HG03457 (cell line): ENCODE results near the gene R3HCC1L.
"Not testable (repeated sequence)": the region's sequence is repeated elsewhere in the genome, so short reads cannot be mapped to it uniquely, and the experiment has no call there.

Experiments
- ATAC-seq: cut with Tn5 transposase; IDR thresholded peaks from one replicate; pipeline ENCODE4 v1.9.1; 2021; ENCODE audit warnings: moderate number of reproducible peaks; ENCODE audit not compliant: unreplicated experiment

The R3HCC1L gene

DNA sequence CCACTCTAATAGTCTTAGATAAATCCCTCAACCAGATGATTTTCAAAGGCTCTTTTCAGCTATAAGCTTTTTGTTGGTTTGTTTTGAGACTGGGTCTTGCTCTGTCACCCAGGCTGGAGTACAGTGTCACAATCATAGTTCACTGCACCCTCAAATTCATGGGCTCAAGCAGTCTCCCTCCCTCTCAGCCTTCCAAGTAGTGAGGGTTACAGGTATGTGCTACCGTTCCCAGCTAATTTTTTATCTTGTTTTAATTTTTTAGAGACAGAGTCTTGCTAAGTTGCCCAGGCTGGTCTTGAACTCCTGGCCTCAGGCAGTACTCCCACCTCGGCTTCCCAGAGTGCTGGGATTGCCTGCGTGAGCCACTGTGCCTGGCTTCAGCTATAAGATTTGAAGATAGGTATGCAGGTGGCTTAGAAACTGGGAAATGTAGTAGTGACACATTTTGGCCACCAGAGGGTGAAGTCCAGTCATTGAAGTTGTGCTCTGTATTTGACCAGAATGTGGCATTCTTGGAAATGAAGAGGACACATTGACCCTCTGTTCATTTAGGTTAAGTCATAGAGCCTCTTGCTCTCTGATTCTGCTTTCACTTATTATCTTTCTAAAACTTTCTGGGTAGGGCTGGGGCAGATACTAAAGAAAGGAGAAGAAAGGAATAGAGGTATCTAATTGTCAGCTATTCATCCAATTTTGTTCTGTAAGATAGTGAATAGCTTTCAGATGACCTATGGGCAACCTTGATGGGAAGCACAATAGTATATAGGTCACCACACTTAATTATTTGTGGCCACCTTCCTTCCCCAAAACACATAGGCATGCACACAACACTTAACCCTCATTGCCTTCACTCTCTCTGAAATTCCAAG lies 36.0 kb downstream of the R3HCC1L start:
- no peak for ATAC-seq

DNA sequence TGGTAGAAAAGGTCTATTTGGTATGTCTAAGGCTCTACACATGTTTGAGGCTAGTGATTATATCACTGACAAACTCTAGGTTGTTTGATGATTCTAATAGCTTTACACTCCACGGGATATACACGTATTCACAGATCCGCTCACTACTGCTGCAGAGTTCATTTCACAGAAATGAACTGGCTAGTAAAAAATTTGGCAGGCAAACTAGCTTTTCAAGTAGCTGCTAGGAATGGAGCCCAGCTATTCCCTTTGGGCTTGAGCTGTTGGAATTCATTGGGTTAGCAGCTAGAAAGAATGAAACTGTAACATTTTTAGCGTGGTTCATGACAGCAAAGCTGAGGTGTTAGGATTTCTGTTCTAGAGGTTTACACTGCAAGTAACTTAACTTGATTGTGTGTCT lies 37.6 kb downstream of the R3HCC1L start:
- no peak for ATAC-seq

DNA sequence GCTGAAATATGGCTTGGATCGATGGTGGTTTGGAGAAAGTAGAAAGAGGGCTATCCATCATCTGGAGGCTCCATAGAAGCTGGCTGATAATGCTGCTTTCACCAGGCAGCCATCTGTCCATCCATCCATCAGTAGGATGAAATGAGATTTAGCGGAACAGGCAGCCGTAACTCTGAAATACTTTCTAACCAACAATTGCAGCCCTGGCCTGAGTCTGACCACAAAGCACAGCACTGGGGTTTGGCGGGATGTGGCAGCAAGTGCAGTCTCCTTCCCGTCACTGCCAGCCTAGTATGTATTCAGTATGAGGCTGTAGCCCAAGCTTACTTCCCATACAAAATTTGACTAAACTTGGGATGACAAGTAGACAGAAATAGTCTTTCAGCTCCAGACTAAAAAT lies 38.0 kb downstream of the R3HCC1L start:
- ATAC-seq = no peak

DNA sequence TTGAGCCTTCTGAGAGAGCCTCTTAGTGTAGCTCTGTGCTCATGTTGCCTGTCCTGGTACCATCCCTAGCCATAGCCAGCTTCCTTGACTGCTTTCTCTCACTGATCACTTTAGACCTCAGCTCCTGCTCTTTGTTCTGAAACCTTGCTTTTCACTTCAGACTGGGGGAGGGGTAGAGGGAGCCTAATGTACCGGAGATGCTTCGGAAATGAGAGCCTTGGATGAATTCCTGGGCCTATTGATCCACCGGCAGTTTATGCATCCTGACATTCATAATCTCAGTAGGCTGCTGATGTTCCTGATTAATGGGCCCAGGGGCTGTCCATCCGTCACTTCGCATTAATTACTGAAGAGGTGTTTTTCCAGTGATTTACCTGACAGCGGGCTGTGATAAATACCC lies 38.8 kb downstream of the R3HCC1L start:
- no peak for ATAC-seq

DNA sequence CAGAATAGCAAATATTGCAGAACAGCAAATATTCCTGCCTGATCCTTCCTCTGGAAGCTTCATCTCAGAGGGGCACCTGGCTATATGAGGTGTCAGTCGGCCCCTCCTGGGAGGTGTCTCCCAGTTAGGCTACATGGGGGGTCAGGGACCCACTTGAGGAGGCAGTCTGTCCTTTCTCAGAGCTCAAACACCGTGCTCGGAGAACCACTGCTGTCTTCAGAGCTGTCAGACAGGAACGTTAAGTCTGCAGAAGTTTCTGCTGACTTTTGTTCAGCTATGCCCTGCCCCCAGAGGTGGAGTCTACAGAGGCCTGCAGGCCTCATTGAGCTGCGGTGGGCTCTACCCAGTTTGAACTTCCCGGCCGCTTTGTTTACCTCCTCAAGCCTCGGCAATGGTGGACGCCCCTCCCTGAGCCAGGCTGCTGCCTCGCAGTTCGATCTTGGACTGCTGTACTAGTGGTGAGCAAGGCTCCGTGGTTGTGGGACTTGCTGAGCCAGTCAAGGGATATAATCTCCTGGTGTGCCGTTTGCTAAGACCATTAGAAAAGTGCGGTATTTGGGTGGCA lies 48.0 kb downstream of the R3HCC1L start:
- not testable (repeated sequence) for ATAC-seq

DNA sequence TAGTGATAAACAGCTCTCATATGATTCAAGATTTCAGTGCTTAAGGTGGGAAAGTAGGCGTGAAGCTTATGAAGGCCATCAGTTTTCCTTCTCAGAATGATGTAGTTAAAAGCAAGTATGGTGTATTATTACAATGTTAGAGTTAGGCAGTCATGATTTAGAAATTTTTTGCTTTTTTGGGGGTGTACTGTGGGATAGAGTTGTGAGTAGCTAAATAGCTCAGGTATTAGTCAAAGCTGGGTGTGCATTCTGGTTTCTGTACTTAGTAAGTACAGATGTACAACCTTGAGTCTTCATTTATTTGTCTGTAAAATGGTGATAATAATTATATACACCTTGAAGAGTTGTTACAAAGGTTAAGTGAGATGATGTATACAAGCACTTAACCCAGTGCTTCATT lies 52.2 kb downstream of the R3HCC1L start:
- no peak for ATAC-seq

DNA sequence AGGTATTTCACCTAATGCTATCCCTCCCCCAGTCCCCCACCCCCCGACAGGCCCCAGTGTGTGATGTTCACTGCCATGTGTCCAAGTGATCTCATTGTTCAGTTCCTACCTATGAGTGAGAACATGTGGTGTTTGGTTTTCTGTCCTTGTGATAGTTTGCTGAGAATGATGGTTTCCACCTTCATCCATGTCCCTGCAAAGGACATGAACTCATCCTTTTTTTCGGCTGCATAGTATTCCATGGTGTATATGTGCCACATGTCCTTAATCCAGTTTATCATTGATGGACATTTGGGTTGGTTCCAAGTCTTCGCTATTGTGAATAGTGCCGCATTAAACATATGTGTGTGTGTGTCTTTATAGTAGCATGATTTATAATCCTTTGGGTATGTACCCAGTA lies 56.3 kb downstream of the R3HCC1L start:
- ATAC-seq = not testable (repeated sequence)

DNA sequence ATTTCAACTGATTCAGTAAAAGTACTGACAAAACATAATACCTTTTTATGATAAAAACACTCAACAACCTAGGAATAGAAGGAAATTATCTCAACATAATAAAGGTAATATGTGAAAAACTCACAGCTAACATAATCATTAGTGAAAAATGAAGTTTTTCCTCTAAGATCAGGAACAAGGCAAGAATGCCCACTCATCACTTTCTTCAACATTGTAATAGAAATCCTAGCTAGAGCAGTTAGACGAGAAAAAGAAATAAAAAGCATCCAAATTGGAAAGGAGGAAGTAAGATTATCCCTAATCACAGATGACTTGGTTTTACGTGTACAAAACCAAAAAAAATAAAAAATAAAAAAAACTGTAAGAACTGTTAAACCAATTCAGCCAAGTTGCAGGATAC lies 58.6 kb downstream of the R3HCC1L start:
- ATAC-seq = no peak

DNA sequence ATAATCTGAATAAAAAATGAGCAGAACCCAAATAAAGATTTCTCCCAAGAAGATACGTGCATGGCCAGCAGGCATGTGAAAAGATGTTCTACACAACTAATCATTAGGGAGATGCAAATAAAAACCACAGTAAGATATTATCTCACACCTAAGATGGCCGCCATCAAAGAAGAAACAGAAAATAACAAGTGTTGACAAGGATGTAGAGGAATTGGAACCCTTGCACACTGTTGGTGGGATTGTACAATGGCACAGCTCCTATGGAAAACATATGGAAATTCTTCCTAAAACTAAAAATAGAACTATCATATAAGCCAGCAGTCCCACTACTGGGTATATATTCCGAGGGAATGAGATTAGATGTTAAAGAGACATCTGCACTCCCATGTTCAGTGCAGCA lies 60.2 kb downstream of the R3HCC1L start:
- ATAC-seq = no peak

DNA sequence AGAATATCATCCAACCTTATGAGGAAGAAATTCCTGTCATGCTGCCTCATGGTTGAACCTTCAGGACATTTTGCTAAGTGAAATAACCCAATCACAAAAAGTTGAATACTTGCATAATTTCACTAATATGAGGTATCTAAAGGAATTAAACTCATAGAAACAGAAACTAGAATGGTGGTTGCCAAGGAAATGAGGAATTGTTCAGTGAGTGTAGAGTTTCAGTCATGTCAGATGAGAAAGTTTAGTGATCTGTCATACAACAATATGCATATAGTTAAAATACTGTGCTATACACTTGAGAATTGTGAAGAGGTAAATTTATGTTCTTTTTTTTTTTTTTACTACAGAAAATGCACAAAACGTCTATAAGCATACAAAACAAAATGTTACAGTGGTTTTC lies 60.7 kb downstream of the R3HCC1L start:
- no peak for ATAC-seq

DNA sequence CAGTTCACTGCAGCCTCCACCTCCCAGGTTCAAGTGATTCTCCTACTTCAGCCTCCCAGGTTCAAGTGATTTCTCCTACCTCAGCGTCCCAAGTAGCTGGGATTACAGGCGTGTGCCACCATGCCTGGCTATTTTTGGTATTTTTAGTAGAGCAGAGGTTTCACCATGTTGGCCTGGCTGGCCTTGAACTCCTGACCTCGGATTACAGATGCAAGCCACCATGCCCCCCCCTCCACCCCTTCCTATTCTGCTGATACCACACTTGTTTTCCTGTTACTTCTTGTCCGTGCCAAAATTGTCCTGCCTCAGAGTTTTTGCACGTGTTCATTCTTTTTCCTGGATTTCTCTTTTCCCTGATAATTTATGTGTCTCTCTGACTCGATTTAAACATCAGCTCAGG lies 62.5 kb downstream of the R3HCC1L start:
- ATAC-seq = no peak

DNA sequence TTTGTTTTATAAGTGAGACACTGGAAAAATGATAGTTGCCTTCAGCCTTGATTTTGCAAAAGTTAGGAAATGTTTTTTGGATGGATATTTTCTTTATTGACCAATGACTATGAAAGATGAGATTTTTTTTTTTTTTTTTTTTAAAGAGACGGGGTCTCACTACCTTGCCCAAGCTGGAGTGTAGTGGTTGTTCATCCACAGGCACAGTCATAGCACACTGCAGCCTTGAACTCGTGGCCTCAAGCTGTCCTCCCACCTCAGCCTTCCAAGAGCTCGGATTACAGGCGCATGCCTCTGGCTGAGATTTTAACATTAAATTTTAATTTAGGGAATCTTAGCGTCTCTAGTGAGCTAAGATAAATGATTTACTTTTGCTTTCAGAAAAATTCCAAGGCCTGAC lies 67.3 kb downstream of the R3HCC1L start:
- no peak for ATAC-seq

DNA sequence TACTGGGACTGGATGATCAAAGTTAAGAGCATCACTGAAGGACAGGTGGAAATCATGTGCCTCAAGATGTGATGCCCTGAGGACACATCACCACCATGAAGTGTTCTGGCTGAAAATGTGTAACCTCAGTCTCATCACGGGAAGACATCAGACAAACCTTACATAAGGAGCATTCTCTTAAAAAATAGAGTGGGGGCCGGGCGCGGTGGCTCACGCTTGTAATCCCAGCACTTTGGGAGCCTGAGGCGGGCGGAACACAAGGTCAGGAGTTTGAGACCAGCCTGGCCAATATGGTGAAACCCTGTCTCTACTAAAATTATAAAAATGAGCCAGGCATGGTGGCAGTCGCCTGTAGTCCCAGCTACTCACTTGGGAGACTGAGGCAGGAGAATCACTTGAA lies 67.9 kb downstream of the R3HCC1L start:
- no peak for ATAC-seq

DNA sequence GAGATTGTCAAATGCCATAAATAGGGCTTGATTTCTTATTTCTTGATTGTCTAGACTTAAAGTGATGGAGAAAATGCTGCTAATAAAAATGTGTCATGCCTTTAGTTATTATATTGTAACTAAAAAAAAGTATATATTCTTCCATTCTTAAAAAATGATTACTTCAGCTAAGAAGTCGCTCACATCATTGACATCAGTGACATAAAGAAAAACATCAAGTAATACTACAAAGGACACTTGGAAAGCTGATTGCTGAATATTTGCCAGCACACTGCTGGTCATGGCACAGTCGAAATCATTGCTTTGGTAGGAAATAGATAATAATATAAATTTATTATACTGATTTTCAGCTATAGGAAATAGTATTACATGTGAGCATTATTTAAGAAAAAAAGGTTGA lies 70.9 kb downstream of the R3HCC1L start:
- no peak for ATAC-seq

DNA sequence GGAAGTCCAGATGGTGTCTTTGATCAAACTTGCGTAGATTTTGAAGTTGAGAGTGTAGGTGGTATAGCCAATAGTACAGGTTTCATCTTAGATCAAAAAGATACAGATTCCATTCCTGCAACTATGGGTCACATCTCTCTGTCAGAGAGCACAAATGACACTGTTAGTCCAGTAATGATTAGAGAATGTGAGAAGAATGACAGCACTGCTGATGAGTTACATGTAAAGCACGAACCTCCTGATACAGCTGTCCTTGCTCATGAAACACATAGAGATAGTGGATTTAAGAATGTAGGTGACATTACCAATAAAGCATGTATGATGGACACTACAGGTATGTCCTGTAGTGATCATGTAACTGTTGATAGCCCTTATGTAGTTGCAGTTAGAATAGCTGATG lies 74.5 kb downstream of the R3HCC1L start:
- no peak for ATAC-seq

DNA sequence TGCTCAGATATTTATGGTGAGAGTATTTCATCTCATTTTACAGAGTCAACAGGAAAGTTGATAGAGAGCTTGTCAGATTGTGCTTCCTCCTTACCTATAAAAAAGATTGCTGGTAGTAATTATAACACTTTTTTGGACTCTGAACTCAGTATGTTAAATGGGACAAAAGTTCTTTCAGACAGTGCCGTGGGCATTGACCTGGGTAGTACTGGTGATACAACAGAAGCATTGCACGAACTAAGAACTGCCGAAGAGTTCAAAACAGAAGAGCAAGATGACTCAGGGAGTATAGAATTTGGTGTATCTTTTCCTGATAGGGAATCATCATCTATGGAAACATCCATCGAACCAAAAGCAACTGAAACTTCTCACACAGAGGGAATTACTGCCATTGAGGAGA lies 75.0 kb downstream of the R3HCC1L start:
- no peak for ATAC-seq

DNA sequence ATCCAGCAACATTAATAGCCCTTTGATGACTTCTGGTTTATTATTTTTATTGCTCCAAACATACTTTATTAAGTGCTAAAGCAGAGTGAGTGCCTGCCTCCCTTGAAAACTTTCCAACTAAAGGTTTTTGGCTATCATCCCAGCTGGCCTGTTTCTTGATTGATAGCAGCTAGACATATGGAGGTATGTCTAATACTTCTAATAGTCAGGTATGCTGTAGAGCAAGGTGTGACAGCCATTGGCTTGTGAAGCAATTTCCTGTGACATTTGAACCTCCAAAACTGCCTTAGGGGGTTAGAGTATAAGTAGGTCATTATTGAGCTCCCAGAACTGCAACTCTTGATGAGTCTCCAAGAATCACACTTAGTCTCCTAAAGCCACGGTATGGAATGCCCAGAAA lies 77.7 kb downstream of the R3HCC1L start:
- ATAC-seq = no peak

DNA sequence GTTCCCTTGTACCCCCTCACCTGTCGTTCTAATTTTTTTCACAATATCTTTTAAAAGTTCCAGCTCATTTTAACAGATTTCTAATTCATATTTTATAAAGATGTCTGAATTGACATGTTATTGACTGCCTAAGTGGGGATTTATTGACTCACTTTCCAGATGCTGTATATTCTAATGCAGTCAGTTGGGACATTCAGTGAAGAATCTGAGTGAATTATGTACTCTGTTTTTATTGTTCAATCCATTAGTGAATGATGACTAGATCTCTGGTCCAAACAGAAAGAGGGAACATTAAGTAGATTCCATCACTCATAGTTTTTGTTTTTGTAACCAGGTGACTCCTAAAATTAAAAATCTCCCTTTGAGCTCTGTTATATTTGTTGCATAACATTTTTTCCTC lies 79.3 kb downstream of the R3HCC1L start:
- ATAC-seq = no peak

DNA sequence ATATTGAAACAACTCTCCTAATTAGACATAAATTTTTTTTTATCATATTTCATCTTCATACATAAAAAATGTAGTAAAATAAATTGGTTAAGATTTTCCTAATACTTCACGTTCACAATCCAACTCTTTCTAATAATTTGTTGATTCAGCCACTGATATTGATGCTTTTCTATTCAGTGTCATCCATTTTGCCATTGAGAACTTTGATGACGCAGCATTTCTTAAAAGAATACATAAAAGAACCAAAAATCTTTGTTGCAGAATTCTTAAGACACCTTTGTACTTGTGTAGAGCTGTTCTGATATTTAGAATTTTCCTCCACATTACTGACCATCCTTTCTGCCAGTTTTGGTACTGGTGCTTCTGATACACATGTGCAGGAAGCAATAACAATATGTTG lies 80.9 kb downstream of the R3HCC1L start:
- ATAC-seq = no peak

DNA sequence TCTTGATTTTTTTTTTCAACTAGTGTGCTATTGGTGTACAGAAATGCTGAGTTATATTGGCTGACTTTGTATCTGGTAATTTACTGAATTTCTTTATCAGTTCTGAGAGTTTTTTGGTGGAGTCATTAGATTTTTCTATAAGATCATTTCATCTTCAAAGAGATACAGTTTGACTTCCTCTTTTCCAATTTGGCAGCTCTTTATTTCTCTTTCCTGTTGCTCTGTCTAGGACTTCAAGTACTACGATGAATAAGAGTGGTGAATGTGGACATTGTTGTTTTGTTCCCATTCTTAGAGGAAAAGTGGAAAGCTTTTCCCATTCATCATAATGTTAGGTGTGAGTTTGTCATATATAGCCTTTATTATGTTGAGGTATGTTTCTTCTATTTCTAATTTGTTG lies 83.3 kb downstream of the R3HCC1L start:
- no peak for ATAC-seq

DNA sequence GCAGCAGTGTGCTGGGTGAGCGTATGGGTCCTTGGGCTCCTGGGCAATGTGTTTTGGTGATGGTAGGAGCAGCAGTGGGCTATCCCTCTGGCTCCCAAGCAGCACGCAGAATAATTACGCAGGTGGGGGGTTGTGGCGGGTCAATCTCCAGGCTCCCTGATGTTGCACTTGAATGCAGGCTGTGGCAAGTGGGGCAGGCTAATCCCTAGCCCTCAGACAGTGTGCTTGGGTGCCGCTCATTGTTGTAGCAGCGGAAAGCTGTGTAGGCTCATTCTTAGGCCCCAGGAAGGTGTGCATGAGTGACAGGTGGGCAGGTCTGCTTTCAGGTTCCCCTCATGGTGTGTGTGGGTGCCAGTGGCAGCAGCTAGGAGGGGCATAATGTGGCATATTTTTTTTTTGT lies 89.4 kb downstream of the R3HCC1L start:
- ATAC-seq = no peak

DNA sequence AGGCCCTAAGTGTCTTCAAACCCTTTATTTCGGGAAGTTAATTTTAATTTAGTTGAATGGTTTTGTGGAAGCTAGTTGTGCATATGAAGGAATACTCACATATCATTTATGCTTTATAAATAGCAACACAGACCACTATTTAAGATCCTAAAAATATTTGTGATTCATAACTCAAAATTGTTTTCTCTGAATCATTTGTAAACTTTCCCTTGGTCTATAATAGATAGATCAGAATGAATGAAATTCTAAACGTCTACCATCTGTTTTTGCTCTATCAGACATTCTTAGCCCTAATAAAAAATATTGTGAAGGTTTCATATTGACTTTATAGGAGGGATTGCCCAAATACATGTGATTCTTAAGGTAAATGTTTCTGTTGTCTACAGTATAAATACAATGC lies 90.1 kb downstream of the R3HCC1L start:
- no peak for ATAC-seq

DNA sequence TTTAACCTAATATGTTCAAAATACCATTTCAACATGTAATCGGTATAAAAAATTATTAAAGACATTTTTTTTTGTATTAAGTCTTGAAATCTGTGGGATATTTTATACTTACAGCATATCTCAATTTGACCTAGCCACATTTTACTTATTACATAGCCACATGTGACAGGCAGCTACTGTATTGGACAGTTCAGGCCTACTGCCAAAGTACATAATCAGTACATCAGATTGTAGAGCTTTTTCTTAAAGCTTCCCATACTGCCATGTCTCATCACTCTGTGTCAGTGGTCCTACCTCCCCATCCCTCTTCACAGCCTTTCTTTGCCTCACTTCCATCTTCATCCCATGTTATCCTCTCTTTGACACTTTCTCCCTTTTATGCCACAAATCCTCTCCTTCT lies 90.5 kb downstream of the R3HCC1L start:
- ATAC-seq = no peak
